Smooth muscle cell (in vitro differentiated cells): Measurements from ENCODE around the gene CCDC18. TPM values are rescaled to one million over a fixed set of nuclear protein-coding genes. Genes with fewer than 3 reads are reported as not detected.
"Not testable (repeated sequence)": the region's sequence is repeated elsewhere in the genome, so short reads cannot be mapped to it uniquely, and the experiment has no call there.

ENCODE experiments used
- DNase-seq: peaks from one replicate; lab custom pipeline; 2025; ENCODE audit not compliant: unreplicated experiment; lab: John Stamatoyannopoulos, UW
- H2AFZ ChIP-seq: fragments of 200-600 bp; sonication (generic); 2 replicates; pipeline ENCODE4 v1.6.0; 2016; ENCODE audit warnings: antibody characterized with exemption, low read depth, mild to moderate bottlenecking
- H3F3A ChIP-seq: fragments of 200-600 bp; sonication (generic); 2 replicates; pipeline ENCODE4 v1.6.0; 2017; ENCODE audit warnings: antibody characterized with exemption, low read depth
- H3K27ac ChIP-seq: fragments of 200-600 bp; sonication (generic); 2 replicates; pipeline ENCODE4 v1.5.1; 2016; ENCODE audit warnings: low read depth, mild to moderate bottlenecking
- H3K27me3 ChIP-seq: fragments of 200-600 bp; sonication (generic); 2 replicates; pipeline ENCODE4 v1.6.1; 2016; ENCODE audit warnings: low read depth, mild to moderate bottlenecking
- H3K36me3 ChIP-seq: fragments of 200-600 bp; sonication (generic); 2 replicates; pipeline ENCODE4 v1.5.1; 2016; ENCODE audit warnings: low read depth
- H3K4me1 ChIP-seq: fragments of 200-600 bp; sonication (generic); 2 replicates; pipeline ENCODE4 v1.5.1; 2016; ENCODE audit warnings: low read depth
- H3K4me2 ChIP-seq: fragments of 200-600 bp; sonication (generic); 2 replicates; pipeline ENCODE4 v1.6.0; 2016; ENCODE audit warnings: mild to moderate bottlenecking
- H3K4me3 ChIP-seq: fragments of 200-600 bp; sonication (generic); 2 replicates; pipeline ENCODE4 v1.5.1; 2016; ENCODE audit warnings: mild to moderate bottlenecking
- H3K79me2 ChIP-seq: fragments of 200-600 bp; sonication (generic); 2 replicates; pipeline ENCODE4 v1.6.0; 2016; ENCODE audit warnings: low read depth, mild to moderate bottlenecking
- H3K9ac ChIP-seq: fragments of 200-600 bp; sonication (generic); 2 replicates; pipeline ENCODE4 v1.6.0; 2016; ENCODE audit warnings: low read depth
- H3K9me3 ChIP-seq: fragments of 200-600 bp; sonication (generic); replicated peaks from 2 replicates; pipeline ENCODE4 v1.5.1; 2016; ENCODE audit warnings: low read depth
- H4K20me1 ChIP-seq: fragments of 200-600 bp; sonication (generic); 2 replicates; pipeline ENCODE4 v1.6.0; 2016; ENCODE audit warnings: low read depth
- WGBS: methylation state at CpG from one replicate; pipeline ENCODE4 v1.1.7; 2016; ENCODE audit warnings: low lambda C conversion rate; 5-methylcytosine and 5-hydroxymethylcytosine counted together
- polyA plus RNA-seq: library from polyadenylated mRNA; unstranded; fragments of >200 nt; fragmentation: Nextera tagmentation; extraction: Ambion mirVana; gene quantifications from 2 replicates; pipeline ENCODE4 v1.2.1, GENCODE V29; 2016
- total RNA-seq: library from RNA; depleted of rRNA; stranded (reverse); fragments of >200 nt; gene quantifications from 2 replicates; pipeline ENCODE4 v1.2.3, GENCODE V29; 2014
- TF ChIP-seq, protein P1 (sequence below): fragments of 200-600 bp; sonication (generic); IDR thresholded peaks from 2 replicates; pipeline ENCODE4 v1.5.1; 2017; ENCODE audit warnings: borderline replicate concordance, mild to moderate bottlenecking, antibody characterized with exemption; ENCODE audit not compliant: insufficient read depth, poor library complexity, severe bottlenecking

CCDC18 gene
- total and polyA plus RNA-seq, 2 experiments from 2014 or later = 2.0 to 2.8 TPM

DNA sequence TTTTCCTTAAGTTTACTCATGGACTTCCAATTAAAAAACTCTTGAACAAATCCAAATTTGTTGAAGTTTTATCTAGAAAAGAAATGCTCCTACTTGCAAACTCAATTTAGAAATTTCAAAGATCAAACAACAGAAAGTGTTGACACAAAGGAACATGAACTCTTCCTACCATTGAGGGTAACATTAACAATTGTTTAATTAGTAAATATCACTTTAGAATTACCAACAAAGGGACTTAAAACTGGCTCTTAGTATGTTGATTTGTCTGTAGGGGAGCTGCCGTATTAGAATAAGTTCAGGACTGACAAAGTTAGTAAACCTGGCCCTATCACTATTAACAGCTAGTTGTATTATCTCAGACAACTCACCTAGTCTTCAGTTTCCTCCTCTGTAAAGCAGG, 57.9 kb downstream of the CCDC18 start:
- no peaks in the 10 kb centered on the region for H3K79me2 ChIP-seq
- H3K27me3 ChIP-seq = no peaks in the 10 kb centered on the region
- H4K20me1 ChIP-seq = no peaks in the 10 kb centered on the region
- H3K9me3 ChIP-seq = peaks cover 3% of the 10 kb centered on the region
- WGBS = 100% methylated on average over 1 of the region's 1 CpG
- H3K9ac ChIP-seq = no peak overlapping the region
- no peak for DNase-seq
- TF ChIP-seq, protein P1, sequence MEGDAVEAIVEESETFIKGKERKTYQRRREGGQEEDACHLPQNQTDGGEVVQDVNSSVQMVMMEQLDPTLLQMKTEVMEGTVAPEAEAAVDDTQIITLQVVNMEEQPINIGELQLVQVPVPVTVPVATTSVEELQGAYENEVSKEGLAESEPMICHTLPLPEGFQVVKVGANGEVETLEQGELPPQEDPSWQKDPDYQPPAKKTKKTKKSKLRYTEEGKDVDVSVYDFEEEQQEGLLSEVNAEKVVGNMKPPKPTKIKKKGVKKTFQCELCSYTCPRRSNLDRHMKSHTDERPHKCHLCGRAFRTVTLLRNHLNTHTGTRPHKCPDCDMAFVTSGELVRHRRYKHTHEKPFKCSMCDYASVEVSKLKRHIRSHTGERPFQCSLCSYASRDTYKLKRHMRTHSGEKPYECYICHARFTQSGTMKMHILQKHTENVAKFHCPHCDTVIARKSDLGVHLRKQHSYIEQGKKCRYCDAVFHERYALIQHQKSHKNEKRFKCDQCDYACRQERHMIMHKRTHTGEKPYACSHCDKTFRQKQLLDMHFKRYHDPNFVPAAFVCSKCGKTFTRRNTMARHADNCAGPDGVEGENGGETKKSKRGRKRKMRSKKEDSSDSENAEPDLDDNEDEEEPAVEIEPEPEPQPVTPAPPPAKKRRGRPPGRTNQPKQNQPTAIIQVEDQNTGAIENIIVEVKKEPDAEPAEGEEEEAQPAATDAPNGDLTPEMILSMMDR = no peak
- H3K4me3 ChIP-seq = no peak overlapping the region
- no peaks in the 10 kb centered on the region for H3K4me1 ChIP-seq
- H2AFZ ChIP-seq = no peak overlapping the region
- no peak overlapping the region for H3K4me2 ChIP-seq
- no peaks in the 10 kb centered on the region for H3F3A ChIP-seq
- no peak overlapping the region for H3K27ac ChIP-seq
- no peaks in the 10 kb centered on the region for H3K36me3 ChIP-seq

DNA sequence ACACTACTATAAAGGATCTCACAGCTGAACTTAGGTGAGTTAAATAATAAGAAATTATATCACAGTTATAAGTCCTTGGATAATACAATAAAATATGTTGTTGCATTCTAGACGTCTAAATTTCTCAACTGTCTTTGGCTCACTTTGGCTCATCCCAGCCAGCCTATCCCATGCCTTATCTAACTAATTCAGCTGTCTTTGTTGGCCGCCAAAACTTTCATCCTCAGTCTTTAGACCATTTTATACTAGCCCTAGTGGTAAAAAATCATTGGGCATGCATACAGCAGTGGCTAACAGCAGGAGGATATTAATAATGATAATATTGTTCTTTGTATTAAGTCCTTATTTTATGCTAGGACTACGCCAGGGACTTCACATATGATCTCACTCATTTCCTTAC, 59.3 kb downstream of the CCDC18 start:
- Histone ChIP-seq H3K27ac (no peak overlapping the region), H3K4me2 (no peak overlapping the region), H3K9ac (no peak overlapping the region), H3F3A (no peaks in the 10 kb centered on the region), H3K4me3 (no peak overlapping the region), H3K27me3 (no peaks in the 10 kb centered on the region), H3K9me3 (peaks cover 4% of the 10 kb centered on the region), H3K36me3 (no peaks in the 10 kb centered on the region), H4K20me1 (no peaks in the 10 kb centered on the region), H3K79me2 (no peaks in the 10 kb centered on the region), H3K4me1 (no peaks in the 10 kb centered on the region), H2AFZ (no peak overlapping the region)
- TF ChIP-seq, protein P1 = no peak
- no peak for DNase-seq
- WGBS = 97% methylated on average over 3 of the region's 3 CpGs

DNA sequence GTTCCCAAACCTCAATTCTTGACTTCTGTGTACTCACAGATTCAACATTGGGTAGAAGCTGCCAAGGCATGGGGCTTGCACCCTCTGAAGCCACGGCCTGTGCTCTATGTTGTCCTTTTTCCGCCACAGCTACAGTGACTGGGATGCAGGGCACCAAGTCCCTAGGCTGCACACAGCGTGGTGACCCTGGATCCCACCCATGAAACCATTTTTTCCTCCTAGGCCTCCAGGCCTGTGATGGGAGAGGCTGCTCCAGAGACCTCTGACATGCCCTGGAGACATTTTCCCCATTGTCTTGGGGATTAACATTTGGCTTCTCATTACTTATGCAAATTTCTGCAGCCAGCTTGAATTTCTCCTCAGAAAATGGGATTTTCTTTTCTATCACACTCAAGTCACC, 62.7 kb downstream of the CCDC18 start:
- H3K4me1 ChIP-seq, H3F3A ChIP-seq, H3K79me2 ChIP-seq, H3K27me3 ChIP-seq, H3K36me3 ChIP-seq, H3K9ac ChIP-seq, H3K9me3 ChIP-seq, H4K20me1 ChIP-seq, DNase-seq, H3K4me3 ChIP-seq, H3K27ac ChIP-seq, H2AFZ ChIP-seq, H3K4me2 ChIP-seq: not testable (repeated sequence)
- 100% methylated on average over 3 of the region's 3 CpGs for WGBS

DNA sequence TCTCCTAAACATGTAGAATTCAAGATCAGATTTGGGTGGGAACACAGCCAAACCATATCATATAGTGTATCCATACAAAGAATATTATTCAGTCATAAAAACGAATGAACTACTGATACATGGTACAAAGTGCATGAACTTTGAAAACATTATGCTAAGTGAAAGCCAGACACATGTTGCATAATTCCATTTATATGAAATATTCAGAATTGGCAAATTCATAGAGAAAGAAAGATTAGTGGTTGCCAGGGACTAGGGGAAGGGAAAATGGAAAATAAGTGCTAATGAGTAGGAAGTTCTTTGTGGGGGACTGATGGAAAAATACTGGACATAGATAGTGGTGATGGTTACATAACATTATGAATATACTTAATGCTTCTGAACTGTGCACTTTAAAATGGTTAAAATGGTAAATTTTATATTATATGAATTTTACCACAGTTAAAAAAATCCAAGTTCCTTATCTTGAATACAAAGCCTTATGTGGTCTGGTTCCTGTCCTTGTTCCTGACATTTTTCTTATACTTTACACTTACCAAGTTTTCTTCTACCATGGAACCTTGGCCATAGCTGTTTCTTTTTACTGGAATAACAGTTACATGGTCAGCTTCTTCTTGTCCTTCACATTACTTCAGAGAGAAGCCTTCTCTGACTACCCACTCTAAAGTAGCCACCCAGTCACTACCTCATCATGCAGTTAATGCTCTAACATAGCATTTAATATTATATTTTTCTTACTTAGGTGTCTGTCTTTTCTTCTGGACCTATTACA, 64.0 kb downstream of the CCDC18 start:
- Histone ChIP-seq H3K27me3 (no peaks in the 10 kb centered on the region), H3K4me2 (no peak overlapping the region), H3K9me3 (peaks cover 4% of the 10 kb centered on the region), H3K36me3 (no peaks in the 10 kb centered on the region), H3K9ac (no peak overlapping the region), H2AFZ (no peak overlapping the region), H3K4me1 (no peaks in the 10 kb centered on the region), H3F3A (no peaks in the 10 kb centered on the region), H3K79me2 (no peaks in the 10 kb centered on the region), H4K20me1 (no peaks in the 10 kb centered on the region), H3K27ac (no peak overlapping the region), H3K4me3 (no peak overlapping the region)
- TF ChIP-seq, protein P1 = no peak
- DNase-seq = no peak
- WGBS = 89% methylated on average over 1 of the region's 1 CpG
